ENCODE measurements around the gene CLINT1.
A peak's percentile ranks its signal among the peaks of the same experiment; 100 is the strongest.
"Not testable (repeated sequence)": the region's sequence is repeated elsewhere in the genome, so short reads cannot be mapped to it uniquely, and the experiment has no call there.

Gene CLINT1

GRCh38 chr5:157860898-157861890, 2.2 kb upstream of the CLINT1 start:
- no peak for DNase-seq (ENCODE audit: low read depth)
- TF ChIP-seq CTCF (conservative IDR thresholded peaks at IDR 0.05; ENCODE audit: low read depth, low read length), result no peak
- H3K4me3 ChIP-seq (ENCODE audit: low read length), result no peak overlapping the region

- DNase-seq (ENCODE audit: low read depth), result no peak
- peak overlapping the region; percentile 92 for H3K4me3 ChIP-seq (ENCODE audit: low read length)
- no peak for TF ChIP-seq CTCF (conservative IDR thresholded peaks at IDR 0.05; ENCODE audit: low read depth, low read length)
Observed at GRCh38 chr5:157859227-157859575, 256 bp upstream of the CLINT1 start.

- peak overlapping the region; percentile 92 for H3K4me3 ChIP-seq (ENCODE audit: low read length)
- no peak for TF ChIP-seq CTCF (conservative IDR thresholded peaks at IDR 0.05; ENCODE audit: low read depth, low read length)
- DNase-seq (ENCODE audit: low read depth), result no peak
Observed at GRCh38 chr5:157857816-157858526, 974 bp downstream of the CLINT1 start.

GRCh38 chr5:157855404-157855994, 3.4 kb downstream of the CLINT1 start:
- no peak overlapping the region for H3K4me3 ChIP-seq (ENCODE audit: low read length)
- no peak for DNase-seq (ENCODE audit: low read depth)
- TF ChIP-seq CTCF (conservative IDR thresholded peaks at IDR 0.05; ENCODE audit: low read depth, low read length), result peak; percentile 81

- not testable (repeated sequence) for DNase-seq (ENCODE audit: low read depth); H3K4me3 ChIP-seq (ENCODE audit: low read length)
Observed at GRCh38 chr5:157853365-157853764, 5.6 kb downstream of the CLINT1 start.

GRCh38 chr5:157845914-157846598, 12.9 kb downstream of the CLINT1 start:
- no peak overlapping the region for H3K4me3 ChIP-seq (ENCODE audit: low read length)
- no peak for TF ChIP-seq CTCF (conservative IDR thresholded peaks at IDR 0.05; ENCODE audit: low read depth, low read length)
- no peak for DNase-seq (ENCODE audit: low read depth)

- no peak for DNase-seq (ENCODE audit: low read depth)
- no peak overlapping the region for H3K4me3 ChIP-seq (ENCODE audit: low read length)
- no peak for TF ChIP-seq CTCF (conservative IDR thresholded peaks at IDR 0.05; ENCODE audit: low read depth, low read length)
Observed at GRCh38 chr5:157842787-157843186, 16.2 kb downstream of the CLINT1 start.

Data from retinal pigment epithelial cell (primary cell).